Mammary epithelial cell (primary cell): Measurements from ENCODE around the gene SGSM2.

Experiments used
- EZH2 ChIP-seq: IDR thresholded peaks from 2 replicates; pipeline ENCODE4 v1.6.1; 2012; ENCODE audit warnings: low read length, inconsistent platforms, borderline replicate concordance
- TF ChIP-seq, protein P1 (sequence below), 2 donors: IDR thresholded peaks in 1 of 2; conservative IDR thresholded peaks in 1 of 2; 2 replicates each; pipeline ENCODE4 v1.5.1; 2011 to 2012; ENCODE audit warnings: inconsistent platforms in 2 of 2, low read length in 2 of 2, mild to moderate bottlenecking in 2 of 2, control low read depth in 1 of 2, low read depth in 1 of 2; ENCODE audit not compliant: insufficient read depth in 1 of 2; ENCODE audit errors: extremely low read depth in 1 of 2

DNA sequence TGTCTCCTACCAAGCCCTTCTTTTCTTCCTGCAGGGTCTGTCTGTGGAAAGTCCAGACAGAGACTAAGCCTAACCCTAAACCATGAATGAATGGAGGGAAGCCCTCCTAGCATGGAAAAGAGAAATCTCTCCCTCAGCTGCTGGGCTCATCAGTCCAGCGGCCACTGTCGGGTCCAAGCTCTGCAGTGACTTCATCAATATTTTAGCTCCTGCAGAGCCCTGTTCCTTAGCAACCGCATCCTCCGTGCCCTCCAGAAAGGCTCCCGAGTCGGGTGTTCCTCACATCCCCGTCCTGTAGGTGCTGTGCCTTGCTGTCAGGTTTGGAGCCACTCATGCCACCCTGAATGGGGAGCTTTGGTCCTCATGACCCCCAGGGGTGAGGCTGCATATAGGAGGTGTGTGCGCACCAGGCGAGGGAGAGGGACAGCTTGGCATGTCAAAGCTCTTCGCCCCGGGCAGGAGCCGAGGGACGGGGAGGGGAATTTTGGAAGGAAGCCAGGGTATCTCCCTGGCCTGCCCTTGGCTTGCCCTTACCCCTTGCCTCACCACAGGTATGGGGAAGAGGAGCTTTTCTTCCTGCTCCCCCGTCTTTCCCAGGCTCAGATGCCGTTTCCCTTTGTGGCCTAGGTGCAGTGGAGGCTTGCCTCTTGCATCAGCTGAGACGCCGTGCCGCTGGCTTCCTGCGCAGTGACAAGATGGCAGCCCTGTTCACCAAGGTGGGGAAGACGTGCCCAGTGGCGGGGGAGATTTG is 23.9 kb downstream of the SGSM2 start:
- TF ChIP-seq, protein P1, sequence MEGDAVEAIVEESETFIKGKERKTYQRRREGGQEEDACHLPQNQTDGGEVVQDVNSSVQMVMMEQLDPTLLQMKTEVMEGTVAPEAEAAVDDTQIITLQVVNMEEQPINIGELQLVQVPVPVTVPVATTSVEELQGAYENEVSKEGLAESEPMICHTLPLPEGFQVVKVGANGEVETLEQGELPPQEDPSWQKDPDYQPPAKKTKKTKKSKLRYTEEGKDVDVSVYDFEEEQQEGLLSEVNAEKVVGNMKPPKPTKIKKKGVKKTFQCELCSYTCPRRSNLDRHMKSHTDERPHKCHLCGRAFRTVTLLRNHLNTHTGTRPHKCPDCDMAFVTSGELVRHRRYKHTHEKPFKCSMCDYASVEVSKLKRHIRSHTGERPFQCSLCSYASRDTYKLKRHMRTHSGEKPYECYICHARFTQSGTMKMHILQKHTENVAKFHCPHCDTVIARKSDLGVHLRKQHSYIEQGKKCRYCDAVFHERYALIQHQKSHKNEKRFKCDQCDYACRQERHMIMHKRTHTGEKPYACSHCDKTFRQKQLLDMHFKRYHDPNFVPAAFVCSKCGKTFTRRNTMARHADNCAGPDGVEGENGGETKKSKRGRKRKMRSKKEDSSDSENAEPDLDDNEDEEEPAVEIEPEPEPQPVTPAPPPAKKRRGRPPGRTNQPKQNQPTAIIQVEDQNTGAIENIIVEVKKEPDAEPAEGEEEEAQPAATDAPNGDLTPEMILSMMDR (conservative IDR thresholded peaks at IDR 0.05 in 1 of 2, IDR thresholded peaks at IDR 0.05 in 1 of 2; ENCODE audit: extremely low read depth in 1 of 2, insufficient read depth in 1 of 2, low read depth in 1 of 2, low read length in 2 of 2): no peak
- no peak for TF ChIP-seq EZH2
